ENCODE data around the gene CCL14. TPM values are rescaled to one million over a fixed set of nuclear protein-coding genes. Genes with fewer than 3 reads are reported as not detected.
"Not testable (repeated sequence)": the region's sequence is repeated elsewhere in the genome, so short reads cannot be mapped to it uniquely, and the experiment has no call there.

The CCL14 gene
- total RNA-seq: 61.1 TPM
- long read RNA-seq, partial matches to known transcripts: 0 of 3 reads
- long read RNA-seq, other reads (novel, unspliced or antisense): 0 of 3 reads

DNA sequence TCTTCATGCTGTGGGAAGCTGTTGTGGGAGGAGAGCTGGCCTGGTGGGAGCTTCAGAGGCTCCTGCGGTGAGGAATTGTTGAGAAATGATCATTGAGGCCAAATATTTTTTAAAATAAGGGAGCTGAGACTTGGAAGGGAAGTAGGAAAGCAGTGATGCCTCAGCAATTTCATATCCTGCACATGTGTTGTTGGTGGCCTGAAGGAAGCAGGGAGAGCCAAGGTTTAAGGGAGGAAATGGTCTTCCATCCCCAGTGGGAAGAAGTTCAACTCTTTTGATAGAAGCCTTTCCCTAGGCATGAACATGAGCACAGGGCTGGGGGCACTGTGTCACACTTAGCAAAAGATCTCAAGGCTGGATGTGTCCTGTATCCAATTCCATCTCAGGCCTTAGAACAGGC is at the start of gene CCL14:
CCL14 (minus strand) TSS at position 87 of the 400 bp plus-strand sequence; CDS start at position 7, 80 bp downstream.
- DNase-seq (ENCODE audit: low spot score): no peak

DNA sequence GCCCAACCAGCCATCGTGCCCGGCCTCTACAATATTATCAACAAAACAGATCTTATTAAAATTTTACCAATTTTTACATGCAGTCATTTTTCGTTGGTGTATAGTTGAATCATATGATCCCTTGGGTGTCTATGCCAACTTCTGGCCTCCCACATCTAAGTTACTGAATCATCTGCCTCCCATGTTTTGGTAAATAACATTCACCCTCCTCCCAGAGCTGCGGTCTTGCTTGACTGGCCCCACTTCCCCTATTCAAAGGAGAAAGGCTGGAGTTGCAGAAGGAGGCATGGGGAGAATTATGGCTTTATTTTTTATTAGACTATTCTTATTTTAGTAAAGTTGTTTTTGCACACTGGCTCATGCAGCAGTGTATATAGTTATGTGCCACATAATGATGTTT is 49.7 kb upstream of the CCL14 start:
- no peak for DNase-seq (ENCODE audit: low spot score)

DNA sequence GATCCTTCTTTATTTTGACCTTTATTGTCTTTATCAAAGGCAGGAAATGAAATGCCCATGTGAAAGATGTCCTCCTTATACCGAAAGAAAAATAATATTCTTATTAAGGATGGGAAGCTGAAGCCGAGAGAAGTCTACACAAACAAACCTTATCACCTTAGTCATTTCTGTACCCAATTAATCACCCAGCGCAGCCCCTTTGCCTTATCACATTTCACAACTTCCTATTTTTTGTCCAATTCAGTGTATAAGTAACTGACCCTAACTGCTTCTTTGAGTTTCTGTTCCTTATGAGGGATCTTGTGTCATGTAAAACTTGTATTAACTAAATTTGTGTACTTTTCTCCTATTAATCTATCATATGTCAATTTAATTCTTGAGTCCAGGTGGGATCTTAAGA is 47.6 kb upstream of the CCL14 start:
- no peak for DNase-seq (ENCODE audit: low spot score)

DNA sequence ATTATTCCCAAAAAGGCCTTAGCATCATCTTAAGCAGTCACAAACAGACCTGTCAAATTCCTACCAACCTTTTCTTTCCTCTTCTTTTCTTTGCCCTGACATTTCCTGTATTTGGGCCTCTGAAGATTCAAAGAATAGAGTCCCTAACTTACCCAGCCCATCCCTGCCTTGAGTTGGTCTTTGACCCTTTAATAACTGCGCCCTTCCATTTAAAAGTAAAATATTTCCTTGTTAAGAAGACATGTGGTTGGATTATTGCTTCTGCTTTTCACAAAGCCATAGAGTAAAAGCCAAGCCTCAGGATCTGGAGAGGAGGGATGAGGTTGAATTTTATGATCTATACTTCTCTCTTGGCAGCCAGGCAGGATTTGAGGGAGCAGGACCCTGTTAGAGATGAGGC is 44.4 kb upstream of the CCL14 start:
- no peak for DNase-seq (ENCODE audit: low spot score)

DNA sequence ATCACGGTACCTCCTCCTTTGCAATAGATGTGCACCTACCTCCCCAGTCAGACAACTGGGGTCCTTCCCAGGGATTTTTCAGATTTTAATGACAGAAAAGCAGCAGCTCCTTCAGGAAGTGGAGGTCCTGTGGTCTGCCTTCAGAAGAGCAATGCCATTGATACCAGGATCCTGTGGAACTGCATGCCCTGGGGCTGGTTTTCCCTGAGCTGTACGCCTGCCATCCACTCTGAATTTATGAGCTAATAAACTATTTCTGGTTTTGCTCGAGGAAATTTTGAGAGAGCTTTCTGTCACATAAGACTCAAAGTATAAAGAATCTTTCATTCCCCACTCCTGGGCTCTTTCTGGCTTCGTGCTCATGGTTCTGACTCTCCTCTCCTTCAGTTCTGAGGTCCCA is 41.2 kb upstream of the CCL14 start:
- DNase-seq (ENCODE audit: low spot score): no peak

DNA sequence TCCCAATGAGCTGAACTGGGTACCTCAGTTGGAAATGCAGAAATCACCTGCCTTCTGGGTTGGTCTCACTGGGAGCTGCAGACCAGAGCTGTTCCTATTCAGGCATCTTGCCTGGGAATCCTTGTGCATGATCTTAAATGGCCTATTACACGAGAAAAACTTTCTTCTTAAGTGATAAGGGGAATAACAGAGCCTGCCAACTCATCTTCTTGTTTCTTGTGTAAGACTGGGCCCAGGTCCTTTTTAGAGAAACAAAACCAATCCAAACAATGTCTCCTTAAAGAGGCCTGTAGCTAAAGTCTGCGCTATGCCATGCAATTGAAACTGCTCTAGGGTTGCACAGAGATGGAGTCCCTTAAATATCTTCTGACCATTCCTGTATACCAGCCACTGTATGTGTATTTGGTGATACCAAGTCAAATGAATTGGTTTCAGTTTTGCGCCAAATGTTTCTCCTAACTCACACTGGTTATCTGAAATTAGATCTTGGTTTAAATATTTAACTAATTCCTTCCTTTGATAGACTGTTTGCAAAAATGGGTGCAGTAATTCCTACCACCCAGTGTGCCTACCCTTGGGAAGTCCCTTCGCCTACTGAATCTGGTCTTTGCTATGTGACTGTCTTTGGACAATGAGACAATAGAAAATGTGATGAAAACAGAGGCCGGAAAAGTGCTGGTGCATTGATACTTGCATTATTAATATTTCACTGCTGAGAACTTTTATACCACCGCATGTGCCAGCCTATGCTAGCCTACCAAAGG is 37.8 kb upstream of the CCL14 start:
- no peak for DNase-seq (ENCODE audit: low spot score)

DNA sequence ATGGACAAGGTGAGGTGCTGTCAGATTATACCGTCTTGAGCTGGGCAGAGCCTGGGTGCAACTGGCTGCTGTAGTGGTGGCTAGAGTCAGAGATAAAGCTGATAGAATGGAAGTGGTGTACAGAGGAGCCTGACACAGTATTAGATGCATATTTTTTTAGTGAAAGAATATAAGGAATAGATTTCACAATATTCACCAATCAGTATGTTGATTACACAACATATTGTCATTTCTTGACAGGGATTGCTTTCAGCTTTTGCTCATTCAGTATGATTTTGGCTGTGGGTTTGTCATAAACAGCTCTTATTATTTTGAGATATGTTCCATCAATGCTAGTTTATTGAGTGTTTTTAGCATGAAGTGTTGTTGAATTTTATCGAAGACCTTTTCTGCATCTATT is 32.9 kb upstream of the CCL14 start:
- no peak for DNase-seq (ENCODE audit: low spot score)

DNA sequence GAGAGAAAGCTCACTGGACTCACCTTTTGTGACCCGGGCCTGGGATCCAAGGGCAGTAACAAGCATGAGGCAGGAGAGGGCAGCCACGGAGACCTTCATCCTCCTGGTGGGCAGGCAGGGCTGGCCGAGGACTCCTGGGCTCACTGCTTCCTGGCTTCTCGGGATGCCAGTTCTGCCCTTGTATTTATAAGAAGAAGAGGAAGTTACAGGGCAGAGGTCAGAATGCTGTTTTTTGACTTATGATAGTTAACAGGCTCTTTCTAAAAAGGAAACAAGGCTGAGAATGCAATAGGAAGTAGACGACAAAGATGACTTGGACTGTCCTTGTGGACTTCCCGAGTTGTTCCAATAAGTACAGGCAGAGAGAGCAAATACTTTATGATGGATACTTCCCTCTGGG is 31.3 kb upstream of the CCL14 start, which contains the start of gene CCL23:
CCL23 (minus strand) TSS at position 174 of the 400 bp plus-strand sequence; CDS start at position 99, 75 bp downstream.
- no peak for DNase-seq (ENCODE audit: low spot score)

DNA sequence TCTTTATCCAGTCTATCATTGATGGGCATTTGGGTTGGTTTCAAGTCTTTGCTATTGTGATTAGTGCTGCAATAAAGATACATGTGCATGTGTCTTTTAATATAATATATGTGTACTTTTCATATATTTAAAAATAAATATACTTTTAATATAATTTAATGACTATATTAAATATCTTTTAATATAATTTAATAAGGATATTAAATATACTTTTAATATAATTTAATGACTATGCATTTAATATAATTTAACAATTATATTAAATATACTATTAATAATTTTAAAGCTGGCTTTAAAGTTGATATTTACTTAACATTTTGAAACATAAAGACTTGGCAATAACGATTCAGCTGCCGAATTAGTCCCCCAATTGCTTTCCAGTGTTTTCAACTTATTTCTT is 30.0 kb upstream of the CCL14 start:
- no peak for DNase-seq (ENCODE audit: low spot score)

DNA sequence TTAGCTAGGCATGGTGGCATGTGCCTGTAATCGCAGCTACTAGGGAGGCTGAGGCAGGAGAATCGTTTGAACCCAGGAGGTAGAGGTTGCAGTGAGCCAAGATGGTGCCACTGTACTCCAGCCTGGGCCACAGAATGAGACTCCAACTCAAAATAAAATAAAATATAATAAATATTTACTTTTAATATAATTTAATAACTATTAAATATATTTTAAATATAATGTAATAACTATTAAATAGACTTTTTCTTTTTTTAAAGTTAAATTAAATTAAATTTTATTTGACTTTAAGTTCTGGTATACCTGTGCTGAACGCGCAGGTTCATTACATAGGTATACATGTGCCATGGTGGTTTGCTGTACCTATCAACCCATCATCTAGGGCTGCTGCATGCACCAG is 29.4 kb upstream of the CCL14 start:
- DNase-seq (ENCODE audit: low spot score): not testable (repeated sequence)

DNA sequence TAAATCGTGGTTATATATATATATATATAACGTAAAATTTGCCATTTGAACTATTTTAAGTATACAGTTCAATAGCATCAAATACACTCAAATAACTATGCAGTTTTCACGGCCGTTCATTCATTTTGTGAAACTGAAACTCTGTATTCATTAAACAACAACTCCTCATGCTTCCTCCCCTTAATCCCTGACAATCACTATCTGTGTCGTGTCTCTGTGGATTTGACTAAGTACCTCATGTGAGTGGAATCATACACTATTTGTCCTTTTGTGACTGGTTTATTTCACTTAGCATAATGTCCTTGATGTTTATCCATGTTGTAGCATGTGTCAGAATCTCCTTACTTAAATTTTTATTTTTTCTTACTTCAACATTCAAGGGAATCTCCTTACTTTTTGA is 28.4 kb upstream of the CCL14 start:
- DNase-seq (ENCODE audit: low spot score): no peak

DNA sequence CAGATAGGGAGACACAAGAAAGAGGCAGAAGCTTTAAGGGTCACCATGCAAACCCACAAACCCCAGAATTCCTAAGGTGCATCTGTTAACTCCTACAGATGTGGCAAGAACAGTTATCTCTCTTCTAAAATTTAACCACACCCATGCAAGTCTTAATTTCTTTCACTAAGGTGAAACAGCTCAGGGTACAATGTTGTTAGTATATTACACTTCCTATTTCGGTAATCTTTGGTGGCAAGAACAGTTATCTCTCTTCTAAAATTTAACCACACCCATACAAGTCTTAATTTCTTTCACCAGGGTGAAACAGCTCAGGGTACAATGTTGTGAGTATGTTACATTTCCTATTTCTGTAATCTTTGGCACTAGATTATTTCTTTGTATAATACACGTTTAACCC is 24.7 kb upstream of the CCL14 start:
- DNase-seq (ENCODE audit: low spot score): no peak

DNA sequence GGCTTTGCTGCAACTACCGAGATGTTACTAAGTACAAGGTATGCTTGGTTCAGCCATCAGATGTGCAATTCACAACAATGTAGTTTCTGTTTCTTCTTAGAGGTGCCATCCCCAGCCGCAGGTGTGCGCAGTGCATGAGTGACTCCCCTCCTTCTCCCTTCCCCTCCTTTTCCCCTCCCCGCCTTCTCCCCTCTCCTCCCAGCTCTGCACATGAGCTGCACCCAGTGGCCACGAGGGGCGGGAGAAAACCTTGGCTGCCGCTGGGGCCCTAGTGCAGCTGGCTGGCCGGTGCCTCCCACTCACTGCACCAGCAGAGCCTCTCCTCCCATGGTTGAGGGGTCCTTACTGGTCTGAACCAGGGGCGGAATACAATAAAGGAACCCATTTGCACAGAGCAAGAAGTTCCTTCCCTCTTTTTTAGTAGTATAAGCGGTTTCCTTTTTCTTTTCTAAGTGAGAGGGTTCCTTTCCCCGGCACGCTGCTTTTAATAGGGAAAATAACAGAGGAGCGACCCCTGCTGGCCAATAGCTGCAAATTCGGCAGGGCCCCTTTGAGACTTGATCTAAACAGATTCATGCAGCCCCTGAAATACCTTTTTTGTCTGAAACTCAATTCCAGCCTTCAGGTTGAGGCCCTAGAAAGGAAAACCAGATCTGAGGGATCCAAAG is 22.6 kb upstream of the CCL14 start:
- no peak for DNase-seq (ENCODE audit: low spot score)

DNA sequence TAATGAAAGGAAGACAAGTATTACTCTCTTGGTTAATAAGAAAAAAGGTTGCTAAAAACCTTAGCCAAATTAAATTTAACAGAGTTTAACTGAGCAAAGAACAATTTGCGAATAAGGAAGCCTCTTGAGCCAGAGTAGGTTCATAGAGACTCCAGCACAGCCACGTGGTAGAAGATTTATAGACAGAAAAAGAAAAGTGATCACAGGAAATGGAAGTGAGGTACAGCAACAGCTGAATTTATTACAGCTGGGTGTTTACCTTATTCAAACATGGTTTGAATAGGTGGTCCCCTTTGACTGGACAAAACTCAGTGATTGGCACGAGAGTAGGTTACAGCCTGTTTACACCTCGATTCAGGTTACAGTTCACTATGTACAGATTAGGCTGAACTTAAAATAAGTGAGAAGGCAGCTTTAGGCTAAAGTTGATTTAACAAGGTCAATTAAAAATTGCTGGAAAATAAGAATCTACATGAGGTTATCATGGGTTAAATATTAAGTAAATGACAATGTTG is 18.1 kb upstream of the CCL14 start:
- DNase-seq (ENCODE audit: low spot score): no peak

DNA sequence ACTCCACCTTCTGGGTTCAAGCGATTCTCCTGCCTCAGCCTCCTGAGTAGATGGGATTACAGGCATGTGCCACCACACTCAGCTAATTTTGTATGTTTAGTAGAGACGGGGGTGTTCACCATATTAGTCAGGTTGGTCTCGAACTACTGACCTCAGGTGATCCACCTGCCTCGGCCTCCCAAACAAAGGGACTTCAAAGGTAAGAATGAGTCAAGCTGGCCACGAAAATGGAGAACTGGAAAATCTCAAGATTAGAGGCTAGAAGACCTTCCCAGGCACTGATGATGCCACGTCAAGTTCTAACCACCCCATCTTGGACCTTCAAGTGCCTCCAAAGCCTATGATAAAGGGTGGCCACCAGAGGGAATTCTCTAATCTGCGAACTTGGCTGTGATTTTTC is 16.1 kb upstream of the CCL14 start:
- DNase-seq (ENCODE audit: low spot score): no peak

DNA sequence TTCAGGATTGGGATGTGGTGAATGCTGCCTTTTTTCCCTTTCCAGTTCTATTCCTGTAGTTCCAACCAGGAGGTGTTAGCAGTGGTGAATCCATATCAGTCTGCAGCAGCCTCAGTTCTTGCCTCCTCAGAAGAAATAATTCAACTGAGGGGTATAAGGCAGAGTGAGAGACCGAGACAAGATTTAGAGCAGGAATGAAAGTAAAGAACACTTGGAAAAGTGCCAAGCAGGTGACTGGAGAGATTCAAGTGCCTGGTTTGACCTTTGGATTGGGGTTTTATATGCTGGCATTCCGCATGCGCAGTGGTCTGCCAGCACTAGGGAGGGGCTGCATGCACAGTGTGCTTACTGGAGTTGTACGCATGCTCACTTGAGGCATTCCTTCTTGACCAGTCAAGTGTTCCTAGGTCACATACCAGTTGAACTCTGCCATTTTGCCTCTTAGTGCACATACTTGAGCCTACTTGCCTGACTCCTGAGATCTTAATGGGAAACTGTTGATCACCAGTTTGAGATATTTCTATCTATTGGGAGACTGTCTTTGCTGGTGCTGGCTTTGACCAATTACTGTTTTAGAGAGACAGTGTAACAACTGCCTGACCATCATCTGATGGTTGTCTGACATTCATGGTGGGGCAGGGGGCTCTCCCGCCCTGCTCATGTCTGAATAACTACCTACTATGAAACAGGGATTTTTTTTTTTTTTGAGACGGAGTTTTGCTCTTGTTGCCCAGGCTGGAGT is 15.5 kb upstream of the CCL14 start:
- DNase-seq (ENCODE audit: low spot score): no peak

DNA sequence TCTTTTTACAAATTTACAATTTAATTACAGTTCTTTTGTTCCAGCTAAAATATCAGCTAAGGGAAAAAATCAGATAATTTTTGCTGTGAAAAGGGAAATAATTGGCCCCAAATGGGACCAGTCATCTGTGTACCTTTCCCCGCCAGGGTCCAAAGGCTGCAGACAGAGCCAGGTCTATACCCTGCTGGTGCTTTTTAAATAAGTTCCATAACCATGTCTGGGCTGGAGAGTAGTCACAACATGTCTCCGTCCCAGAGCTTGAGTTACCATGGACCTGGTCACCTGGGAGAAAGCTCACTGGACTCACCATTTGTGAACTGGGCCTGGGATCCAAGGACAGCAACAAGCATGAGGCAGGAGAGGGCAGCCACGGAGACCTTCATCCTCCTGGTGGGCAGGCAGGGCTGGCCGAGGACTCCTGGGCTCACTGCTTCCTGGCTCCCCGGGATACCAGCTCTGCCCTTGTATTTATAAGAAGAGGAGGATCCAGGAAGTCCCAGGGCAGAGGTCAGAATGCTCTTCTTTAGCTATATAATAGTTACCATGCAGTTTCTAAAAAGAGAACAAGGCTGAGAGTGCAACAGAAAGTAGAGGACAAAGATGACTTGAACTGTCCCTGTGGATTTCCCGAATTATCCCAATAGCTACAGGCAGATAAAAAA is 14.7 kb upstream of the CCL14 start, which contains the start of gene CCL15:
CCL15 (minus strand) TSS at position 444 of the 662 bp plus-strand sequence; CDS start at position 383, 61 bp downstream.
- DNase-seq (ENCODE audit: low spot score): no peak

DNA sequence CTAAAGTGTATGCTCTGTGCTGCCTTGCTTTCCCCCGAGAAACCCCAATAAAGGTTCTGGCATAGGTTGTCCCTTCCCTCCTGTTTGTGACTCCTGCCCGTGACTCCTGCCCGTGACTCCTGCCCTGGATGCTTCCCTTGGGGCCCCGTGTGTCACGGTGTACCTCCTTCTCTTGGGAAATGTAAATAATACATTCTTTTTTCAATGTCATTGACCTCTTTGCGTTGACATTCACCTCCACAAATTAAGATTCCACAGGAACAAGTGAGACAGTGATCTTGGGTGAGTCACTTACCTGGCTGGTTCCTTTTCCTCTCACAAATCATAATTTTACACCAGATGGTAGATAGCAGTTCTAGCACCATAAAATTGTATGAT is 14.2 kb upstream of the CCL14 start:
- no peak for DNase-seq (ENCODE audit: low spot score)

DNA sequence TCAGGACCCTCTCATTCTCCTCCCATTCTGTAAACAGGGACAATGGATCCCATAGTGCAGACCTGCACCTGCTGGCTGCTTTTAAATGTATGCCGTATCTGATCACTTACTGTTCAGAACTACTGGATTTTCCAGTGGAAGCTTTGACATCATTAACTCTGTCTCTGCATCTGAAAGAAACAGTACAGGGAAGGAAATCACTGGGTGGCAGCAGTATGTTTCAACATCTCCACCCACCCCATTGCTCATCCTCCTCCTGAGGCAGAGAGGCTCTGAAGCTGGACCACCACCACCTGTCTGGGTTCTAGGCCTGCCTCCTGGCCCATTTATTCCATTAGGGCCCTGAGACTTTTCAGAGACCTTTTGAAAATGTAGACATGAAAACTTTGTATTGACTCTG is 12.2 kb upstream of the CCL14 start:
- DNase-seq (ENCODE audit: low spot score): no peak

DNA sequence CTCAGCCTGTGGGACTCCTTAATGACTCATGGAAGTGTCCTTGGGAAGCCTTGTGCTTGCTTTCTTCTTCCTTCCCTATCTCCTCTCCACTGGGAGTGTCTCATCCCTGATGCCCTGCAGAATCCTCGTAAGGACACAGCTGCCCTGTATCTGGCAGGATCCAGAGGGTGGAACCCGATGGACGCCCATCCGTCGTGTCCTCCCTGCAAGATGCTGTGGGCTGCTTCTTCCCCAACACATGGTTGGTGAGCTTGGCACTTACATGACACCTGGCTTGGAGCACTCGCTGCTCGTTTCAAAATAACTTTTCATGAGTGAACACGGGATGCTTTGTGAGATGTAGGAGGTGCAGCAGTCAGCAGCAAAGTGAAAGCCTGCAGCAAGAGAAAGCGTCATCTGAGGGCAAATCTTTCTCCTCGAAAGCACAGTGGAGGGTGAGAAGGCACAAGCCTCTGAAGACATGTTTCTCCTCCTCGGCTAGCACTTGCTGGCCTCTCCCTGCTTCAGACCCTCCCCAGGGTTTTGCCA is 11.6 kb upstream of the CCL14 start:
- DNase-seq (ENCODE audit: low spot score): no peak

DNA sequence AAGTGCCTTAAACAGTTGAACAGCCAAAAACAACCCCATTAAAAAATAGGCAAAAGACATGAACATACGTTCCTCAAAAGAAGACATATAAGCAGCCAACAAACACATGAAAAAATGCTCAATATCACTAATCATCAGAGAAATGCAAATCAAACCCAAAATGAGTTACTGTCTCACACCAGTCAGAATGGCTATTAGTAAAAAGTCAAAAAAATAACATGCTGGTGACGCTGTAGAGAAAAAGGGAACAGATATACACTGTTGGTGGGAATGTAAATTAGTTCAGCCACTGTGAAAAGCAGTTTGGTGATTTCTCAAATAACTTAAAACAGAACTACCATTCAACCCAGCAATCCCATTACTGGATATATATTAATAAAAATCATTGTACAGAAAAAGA is 8.8 kb upstream of the CCL14 start:
- not testable (repeated sequence) for DNase-seq (ENCODE audit: low spot score)

All from mesenteric fat pad (tissue), 1 donor.